CD4-positive, alpha-beta T cell treated with Interleukin-4 for 1 hour (primary cell): ENCODE results near the gene IGF2BP3.
"Not testable (repeated sequence)": the region's sequence is repeated elsewhere in the genome, so short reads cannot be mapped to it uniquely, and the experiment has no call there.

Experiments used
- DNase-seq, 2 donors: peaks; one replicate each; pipeline ENCODE4 v3.0.0-alpha.2; 2020 to 2022

IGF2BP3 gene

GRCh38 chr7:23338439-23338838 lies 131.9 kb downstream of the IGF2BP3 start:
- no peak for DNase-seq

GRCh38 chr7:23337374-23337773 lies 132.9 kb downstream of the IGF2BP3 start:
- DNase-seq: no peak

- DNase-seq: no peak
Observed at GRCh38 chr7:23336799-23337283, 133.4 kb downstream of the IGF2BP3 start.

- DNase-seq: no peak
Observed at GRCh38 chr7:23336086-23336485, 134.2 kb downstream of the IGF2BP3 start.

- DNase-seq: no peak
Observed at GRCh38 chr7:23335621-23336020, 134.7 kb downstream of the IGF2BP3 start.

- DNase-seq: no peak
Observed at GRCh38 chr7:23335136-23335535, 135.2 kb downstream of the IGF2BP3 start.

GRCh38 chr7:23334482-23335056 lies 135.7 kb downstream of the IGF2BP3 start:
- DNase-seq: no peak

- DNase-seq: no peak
Observed at GRCh38 chr7:23333671-23334246, 136.5 kb downstream of the IGF2BP3 start.

- no peak for DNase-seq
Observed at GRCh38 chr7:23332910-23333612, 137.2 kb downstream of the IGF2BP3 start.

- DNase-seq: no peak
Observed at GRCh38 chr7:23332193-23332592, 138.1 kb downstream of the IGF2BP3 start.

GRCh38 chr7:23331132-23331531 lies 139.2 kb downstream of the IGF2BP3 start:
- DNase-seq: no peak

GRCh38 chr7:23315366-23315765 lies 154.9 kb downstream of the IGF2BP3 start:
- no peak for DNase-seq

- not testable (repeated sequence) for DNase-seq
Observed at GRCh38 chr7:23312141-23312540, 158.2 kb downstream of the IGF2BP3 start.

- DNase-seq: no peak
Observed at GRCh38 chr7:23308754-23309153, 161.5 kb downstream of the IGF2BP3 start.

GRCh38 chr7:23306936-23307521 lies 163.3 kb downstream of the IGF2BP3 start:
- DNase-seq: no peak

- DNase-seq: no peak
Observed at GRCh38 chr7:23299770-23300300, 170.5 kb downstream of the IGF2BP3 start.

- peak; percentile 96 to 97 for DNase-seq
Observed at GRCh38 chr7:23298885-23299769, 171.2 kb downstream of the IGF2BP3 start, which contains the start of gene MALSU1. MALSU1 (plus strand) TSS chr7:23299339; CDS start chr7:23299353, 14 bp downstream.

- DNase-seq: no peak
Observed at GRCh38 chr7:23298141-23298881, 172.0 kb downstream of the IGF2BP3 start.

- no peak for DNase-seq
Observed at GRCh38 chr7:23295401-23295697, 174.9 kb downstream of the IGF2BP3 start.

- DNase-seq: no peak
Observed at GRCh38 chr7:23294549-23295400, 175.5 kb downstream of the IGF2BP3 start.
